Rectal smooth muscle tissue (tissue), 1 donor: Measurements from ENCODE around the gene FAM210B.
"Not testable (repeated sequence)": the region's sequence is repeated elsewhere in the genome, so short reads cannot be mapped to it uniquely, and the experiment has no call there.

Source experiments
- H3K27ac ChIP-seq: one replicate; pipeline ENCODE4 v1.7.0; 2013; ENCODE audit warnings: low read depth, low read length, inconsistent platforms
- H3K27me3 ChIP-seq: one replicate; pipeline ENCODE4 v1.7.0; 2013; ENCODE audit warnings: low read length; ENCODE audit not compliant: control insufficient read depth, insufficient read depth
- H3K36me3 ChIP-seq: one replicate; pipeline ENCODE4 v1.7.0; 2013; ENCODE audit warnings: low read length; ENCODE audit not compliant: control insufficient read depth, insufficient read depth
- H3K4me1 ChIP-seq: one replicate; pipeline ENCODE4 v1.7.0; 2013; ENCODE audit warnings: low read length; ENCODE audit not compliant: control insufficient read depth, insufficient read depth
- H3K4me3 ChIP-seq: one replicate; pipeline ENCODE4 v1.7.0; 2013; ENCODE audit warnings: low read length
- H3K9ac ChIP-seq: one replicate; pipeline ENCODE4 v1.7.0; 2013; ENCODE audit warnings: low read length

The FAM210B gene

GRCh38 chr20:56406910-56407309 lies 48.1 kb downstream of the FAM210B start:
- H3K27me3 ChIP-seq, result no peaks in the 10 kb centered on the region
- H3K4me3 ChIP-seq, result no peak overlapping the region
- H3K36me3 ChIP-seq, result peaks cover 19% of the 10 kb centered on the region
- no peaks in the 10 kb centered on the region for H3K4me1 ChIP-seq
- no peak overlapping the region for H3K9ac ChIP-seq
- H3K27ac ChIP-seq, result no peak overlapping the region

- Histone ChIP-seq H3K36me3 (peaks cover 8% of the 10 kb centered on the region), H3K9ac (no peak overlapping the region), H3K4me1 (no peaks in the 10 kb centered on the region), H3K27ac (peak overlapping the region; percentile 22), H3K4me3 (no peak overlapping the region), H3K27me3 (no peaks in the 10 kb centered on the region)
These were observed 50.7 kb downstream of the FAM210B start for GRCh38 chr20:56409521-56409920.

- Histone ChIP-seq H3K4me3 (no peak overlapping the region), H3K27me3 (no peaks in the 10 kb centered on the region), H3K4me1 (no peaks in the 10 kb centered on the region), H3K36me3 (peaks cover 8% of the 10 kb centered on the region), H3K9ac (no peak overlapping the region), H3K27ac (peak overlapping the region; percentile 22)
These were observed 51.2 kb downstream of the FAM210B start for GRCh38 chr20:56409956-56410355.

GRCh38 chr20:56411287-56411686 lies 52.5 kb downstream of the FAM210B start:
- Histone ChIP-seq H3K27ac (peak overlapping the region; percentile 27), H3K36me3 (peaks cover 10% of the 10 kb centered on the region)
- H3K9ac ChIP-seq, result not testable (repeated sequence)

GRCh38 chr20:56411759-56412472 lies 53.1 kb downstream of the FAM210B start, which contains the start of gene CASS4:
CASS4 (plus strand) TSS chr20:56412260; CDS start chr20:56412459, 199 bp downstream.
- H3K36me3 ChIP-seq, result peaks cover 8% of the 10 kb centered on the region
- no peaks in the 10 kb centered on the region for H3K4me1 ChIP-seq
- H3K4me3 ChIP-seq, result peak within 1 kb of the TSS; percentile 49
- H3K27ac ChIP-seq, result peak within 1 kb of the TSS; percentile 27
- no peak within 1 kb of the TSS for H3K9ac ChIP-seq
- H3K27me3 ChIP-seq, result no peaks in the 10 kb centered on the region

More at GRCh38 chr20:56411287-56411686, 52.5 kb downstream of the FAM210B start:
- H3K27me3 ChIP-seq, H3K4me1 ChIP-seq, H3K4me3 ChIP-seq: not testable (repeated sequence)

- Histone ChIP-seq H3K4me3 (peak overlapping the region; percentile 49), H3K9ac (no peak overlapping the region), H3K4me1 (no peaks in the 10 kb centered on the region), H3K27me3 (no peaks in the 10 kb centered on the region), H3K27ac (no peak overlapping the region), H3K36me3 (peaks cover 3% of the 10 kb centered on the region)
These were observed 53.7 kb downstream of the FAM210B start for GRCh38 chr20:56412473-56412790.

- H3K4me1 ChIP-seq, result no peaks in the 10 kb centered on the region
- H3K9ac ChIP-seq, result no peak overlapping the region
- H3K36me3 ChIP-seq, result peaks cover 2% of the 10 kb centered on the region
- no peak overlapping the region for H3K27ac ChIP-seq
- H3K27me3 ChIP-seq, result no peaks in the 10 kb centered on the region
- peak overlapping the region; percentile 30 for H3K4me3 ChIP-seq
These were observed 54.2 kb downstream of the FAM210B start for GRCh38 chr20:56412949-56413348.

- Histone ChIP-seq H3K4me1 (no peaks in the 10 kb centered on the region), H3K36me3 (peaks cover 2% of the 10 kb centered on the region), H3K9ac (no peak overlapping the region), H3K27me3 (no peaks in the 10 kb centered on the region), H3K4me3 (no peak overlapping the region), H3K27ac (no peak overlapping the region)
These were observed 56.3 kb downstream of the FAM210B start for GRCh38 chr20:56414842-56415765.

- H3K36me3 ChIP-seq, result peaks cover 2% of the 10 kb centered on the region
- no peak overlapping the region for H3K27ac ChIP-seq
- H3K4me1 ChIP-seq, result no peaks in the 10 kb centered on the region
- no peaks in the 10 kb centered on the region for H3K27me3 ChIP-seq
- no peak overlapping the region for H3K9ac ChIP-seq
- no peak overlapping the region for H3K4me3 ChIP-seq
These were observed 58.6 kb downstream of the FAM210B start for GRCh38 chr20:56417402-56417801.

GRCh38 chr20:56417911-56418310 lies 59.1 kb downstream of the FAM210B start:
- Histone ChIP-seq H3K36me3 (peaks cover 2% of the 10 kb centered on the region), H3K9ac (no peak overlapping the region), H3K27me3 (no peaks in the 10 kb centered on the region), H3K27ac (peak overlapping the region; percentile 8), H3K4me3 (no peak overlapping the region), H3K4me1 (no peaks in the 10 kb centered on the region)
